Loucy (cell line): Measurements from ENCODE around the gene TMEM273.

Source experiments
- H2AFZ ChIP-seq: fragments of 200-600 bp; sonication (generic); 2 replicates; pipeline ENCODE4 v1.6.0; 2016; ENCODE audit warnings: antibody characterized with exemption, mild to moderate bottlenecking, low read length, moderate library complexity
- H3F3A ChIP-seq: fragments of 200-600 bp; 2 replicates; pipeline ENCODE4 v1.6.0; 2016; ENCODE audit warnings: antibody characterized with exemption, low read depth, mild to moderate bottlenecking
- H3K27me3 ChIP-seq: fragments of 200-600 bp; sonication (generic); 2 replicates; pipeline ENCODE4 v1.6.1; 2014; ENCODE audit warnings: low read length, mild to moderate bottlenecking; ENCODE audit not compliant: insufficient read depth, poor library complexity, severe bottlenecking
- H3K36me3 ChIP-seq: fragments of 200-600 bp; sonication (generic); 2 replicates; pipeline ENCODE4 v1.6.1; 2016; ENCODE audit warnings: low read length; ENCODE audit not compliant: insufficient read depth
- H3K4me1 ChIP-seq: fragments of 200-600 bp; sonication (generic); 2 replicates; pipeline ENCODE4 v1.5.1; 2014; ENCODE audit warnings: low read length, mild to moderate bottlenecking; ENCODE audit not compliant: insufficient read depth, poor library complexity, severe bottlenecking
- H3K4me2 ChIP-seq: fragments of 200-600 bp; sonication (generic); 2 replicates; pipeline ENCODE4 v1.6.0; 2014; ENCODE audit warnings: antibody characterized with exemption, low read length, low read depth, mild to moderate bottlenecking; ENCODE audit not compliant: poor library complexity, severe bottlenecking
- H3K4me3 ChIP-seq: fragments of 200-600 bp; sonication (generic); 2 replicates; pipeline ENCODE4 v1.5.1; 2014; ENCODE audit warnings: low read length, mild to moderate bottlenecking, mixed read lengths; ENCODE audit not compliant: poor library complexity, severe bottlenecking
- H3K79me2 ChIP-seq: fragments of 200-600 bp; sonication (generic); 2 replicates; pipeline ENCODE4 v1.6.1; 2014; ENCODE audit warnings: low read length; ENCODE audit not compliant: insufficient read depth
- H3K9ac ChIP-seq: fragments of 200-600 bp; sonication (generic); 2 replicates; pipeline ENCODE4 v1.6.0; 2014; ENCODE audit warnings: mild to moderate bottlenecking, low read depth, low read length, moderate library complexity; ENCODE audit not compliant: poor library complexity, severe bottlenecking
- H3K9me2 ChIP-seq: fragments of 200-600 bp; sonication (generic); replicated peaks from 2 replicates; pipeline ENCODE4 v1.6.1; 2016; ENCODE audit warnings: low read depth, low read length, mixed read lengths
- H3K9me3 ChIP-seq: fragments of 200-600 bp; sonication (generic); 2 replicates; pipeline ENCODE4 v1.6.1; 2014; ENCODE audit warnings: mild to moderate bottlenecking, antibody characterized with exemption, low read length, low read depth; ENCODE audit not compliant: insufficient read depth
- H4K20me1 ChIP-seq: fragments of 200-600 bp; sonication (generic); 2 replicates; pipeline ENCODE4 v1.6.0; 2014; ENCODE audit warnings: antibody characterized with exemption, low read length, mild to moderate bottlenecking; ENCODE audit not compliant: insufficient read depth, poor library complexity, severe bottlenecking
- CTCF ChIP-seq: fragments of 200-600 bp; sonication (generic); conservative IDR thresholded peaks from 2 replicates; pipeline ENCODE4 v1.5.1; 2014; ENCODE audit warnings: mild to moderate bottlenecking, antibody characterized with exemption, low read length
- EZH2phosphoT487 ChIP-seq: fragments of 200-600 bp; IDR thresholded peaks from 2 replicates; pipeline ENCODE4 v1.6.1; 2018; ENCODE audit warnings: antibody characterized with exemption, mild to moderate bottlenecking, moderate library complexity, borderline replicate concordance

TMEM273 gene

DNA sequence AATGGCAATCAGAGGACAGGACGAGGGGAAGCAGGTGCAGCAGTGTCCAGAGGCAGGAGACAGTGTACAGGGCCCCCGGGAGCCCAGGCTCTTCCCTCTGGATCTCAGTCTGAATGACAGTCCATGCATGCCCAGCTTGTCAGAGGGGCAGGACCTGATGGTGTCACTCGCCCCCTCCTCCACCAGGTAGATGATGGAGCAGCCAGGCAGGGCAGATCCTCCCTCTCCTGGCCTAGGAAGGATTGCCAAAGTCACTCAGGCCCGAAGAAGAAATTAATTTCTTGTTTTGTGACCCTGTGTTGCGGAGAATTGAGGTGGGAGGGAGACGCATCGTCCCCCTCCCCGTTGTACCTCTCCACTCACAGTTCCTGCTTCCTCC is 76.9 kb downstream of the TMEM273 start:
- Histone ChIP-seq H3K4me3 (no peak overlapping the region), H3K9me3 (no peaks in the 10 kb centered on the region), H3K4me2 (no peak overlapping the region), H3K36me3 (no peaks in the 10 kb centered on the region), H3K4me1 (peaks cover 4% of the 10 kb centered on the region), H2AFZ (no peak overlapping the region), H4K20me1 (no peaks in the 10 kb centered on the region), H3K9ac (no peak overlapping the region), H3K9me2 (no peaks in the 10 kb centered on the region), H3K79me2 (no peaks in the 10 kb centered on the region), H3K27me3 (no peaks in the 10 kb centered on the region), H3F3A (no peaks in the 10 kb centered on the region)
- no peak for TF ChIP-seq EZH2phosphoT487
- no peak for TF ChIP-seq CTCF

- Histone ChIP-seq H3K27me3 (no peaks in the 10 kb centered on the region), H2AFZ (no peak overlapping the region), H3F3A (no peaks in the 10 kb centered on the region), H3K9ac (no peak overlapping the region), H3K4me2 (no peak overlapping the region), H4K20me1 (no peaks in the 10 kb centered on the region), H3K4me1 (no peaks in the 10 kb centered on the region), H3K79me2 (no peaks in the 10 kb centered on the region), H3K4me3 (no peak overlapping the region), H3K36me3 (no peaks in the 10 kb centered on the region), H3K9me3 (no peaks in the 10 kb centered on the region), H3K9me2 (no peaks in the 10 kb centered on the region)
- no peak for TF ChIP-seq EZH2phosphoT487
- no peak for TF ChIP-seq CTCF
These were observed 77.4 kb downstream of the TMEM273 start for GRCh38 chr10:49110684-49111319.

DNA sequence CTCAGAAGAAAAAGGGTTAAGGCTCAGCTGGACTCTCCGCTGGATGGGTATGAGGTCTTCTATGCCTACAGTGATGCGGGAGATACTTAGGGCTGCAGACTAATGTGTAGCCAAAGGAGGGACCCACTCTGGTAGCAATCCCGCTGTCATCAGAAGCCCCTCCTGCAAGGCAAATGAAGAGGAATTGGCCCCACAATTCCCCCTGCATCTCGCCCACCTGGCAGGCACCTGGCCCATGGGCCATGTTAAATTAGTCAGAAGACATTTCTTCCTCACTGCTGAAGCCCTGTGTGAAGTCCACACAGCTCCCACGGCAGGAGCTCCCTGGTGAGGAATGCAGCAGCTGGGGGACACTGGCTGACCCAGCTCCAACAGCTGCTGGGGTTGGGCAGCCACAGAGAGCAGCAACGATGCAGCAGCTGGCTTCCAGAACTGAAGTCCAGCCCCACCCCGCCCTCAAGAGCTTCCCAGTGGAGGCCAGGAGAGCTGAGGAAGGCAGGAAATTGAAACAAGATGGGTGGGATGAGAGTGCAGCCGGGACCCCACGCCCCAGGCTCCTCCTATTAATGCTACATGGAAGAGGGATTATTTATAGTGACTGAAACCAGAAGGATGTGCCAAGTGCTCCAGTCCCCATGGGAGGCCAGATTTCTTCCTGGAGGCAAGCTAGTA is 78.4 kb downstream of the TMEM273 start:
- no peaks in the 10 kb centered on the region for H3F3A ChIP-seq
- no peaks in the 10 kb centered on the region for H3K27me3 ChIP-seq
- H3K9ac ChIP-seq: no peak overlapping the region
- H3K9me2 ChIP-seq: no peaks in the 10 kb centered on the region
- no peaks in the 10 kb centered on the region for H3K4me1 ChIP-seq
- H4K20me1 ChIP-seq: no peaks in the 10 kb centered on the region
- no peak overlapping the region for H2AFZ ChIP-seq
- H3K4me3 ChIP-seq: no peak overlapping the region
- H3K79me2 ChIP-seq: no peaks in the 10 kb centered on the region
- no peak overlapping the region for H3K4me2 ChIP-seq
- TF ChIP-seq EZH2phosphoT487 (no peak), CTCF (no peak)
- H3K9me3 ChIP-seq: no peaks in the 10 kb centered on the region
- H3K36me3 ChIP-seq: no peaks in the 10 kb centered on the region
